ENCODE measurements around the gene TNIP3.
A peak's percentile ranks its signal among the peaks of the same experiment; 100 is the strongest.

The TNIP3 gene

DNA sequence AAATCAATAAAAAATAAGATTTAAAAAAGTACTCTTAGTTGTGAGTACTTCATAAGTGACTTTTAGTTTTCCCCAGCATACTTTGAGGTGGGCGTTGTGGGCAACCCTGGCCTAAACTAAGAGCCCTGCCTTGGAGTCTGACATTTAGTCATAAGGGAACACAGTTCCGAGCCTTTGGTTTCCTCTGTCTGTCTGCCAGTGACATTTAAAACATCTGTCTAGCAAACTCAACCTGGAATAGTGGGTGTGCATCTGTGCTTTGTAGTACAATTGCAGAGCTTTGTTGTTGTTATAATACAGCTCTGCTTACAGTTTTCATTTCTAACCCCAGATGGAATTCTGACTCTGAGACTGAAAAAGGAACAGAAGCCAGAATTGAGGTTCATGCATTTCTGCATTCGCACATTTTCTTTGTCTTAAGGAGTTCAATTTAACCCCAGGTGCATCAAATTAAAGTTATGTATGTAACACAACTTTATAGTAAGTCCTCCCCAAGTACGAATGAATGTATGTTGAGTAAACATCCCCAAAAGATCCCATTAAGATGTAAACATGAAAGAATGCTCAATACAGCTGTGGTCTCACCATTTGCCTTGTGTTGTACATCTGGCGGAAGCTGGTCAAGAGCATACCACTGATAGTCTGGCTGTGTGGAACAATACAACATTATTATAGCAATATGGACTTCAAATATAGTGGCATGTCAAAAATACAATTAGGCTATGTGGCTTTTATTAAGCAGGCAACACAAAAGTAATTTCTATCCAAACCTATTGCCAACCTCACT, 25.9 kb downstream of the TNIP3 start:
- DNase-seq (ENCODE audit: low read depth) = no peak

DNA sequence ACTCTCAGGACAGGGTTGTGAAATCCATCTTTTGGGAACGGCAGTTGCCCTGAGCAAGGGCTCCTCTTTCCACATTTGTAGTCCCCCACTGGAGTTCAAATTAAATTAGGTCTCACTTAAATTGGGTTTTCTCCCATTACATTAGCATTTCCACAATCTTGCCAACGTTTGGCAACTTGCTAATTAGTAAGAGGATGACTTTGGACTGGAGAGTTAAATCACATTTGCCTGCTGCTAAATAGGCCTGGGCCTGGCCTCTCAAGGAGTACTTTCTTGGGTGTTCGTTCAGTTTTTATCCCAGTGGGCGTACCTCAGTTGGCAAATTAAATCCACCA, 33.8 kb downstream of the TNIP3 start:
- no peak for DNase-seq (ENCODE audit: low read depth)

DNA sequence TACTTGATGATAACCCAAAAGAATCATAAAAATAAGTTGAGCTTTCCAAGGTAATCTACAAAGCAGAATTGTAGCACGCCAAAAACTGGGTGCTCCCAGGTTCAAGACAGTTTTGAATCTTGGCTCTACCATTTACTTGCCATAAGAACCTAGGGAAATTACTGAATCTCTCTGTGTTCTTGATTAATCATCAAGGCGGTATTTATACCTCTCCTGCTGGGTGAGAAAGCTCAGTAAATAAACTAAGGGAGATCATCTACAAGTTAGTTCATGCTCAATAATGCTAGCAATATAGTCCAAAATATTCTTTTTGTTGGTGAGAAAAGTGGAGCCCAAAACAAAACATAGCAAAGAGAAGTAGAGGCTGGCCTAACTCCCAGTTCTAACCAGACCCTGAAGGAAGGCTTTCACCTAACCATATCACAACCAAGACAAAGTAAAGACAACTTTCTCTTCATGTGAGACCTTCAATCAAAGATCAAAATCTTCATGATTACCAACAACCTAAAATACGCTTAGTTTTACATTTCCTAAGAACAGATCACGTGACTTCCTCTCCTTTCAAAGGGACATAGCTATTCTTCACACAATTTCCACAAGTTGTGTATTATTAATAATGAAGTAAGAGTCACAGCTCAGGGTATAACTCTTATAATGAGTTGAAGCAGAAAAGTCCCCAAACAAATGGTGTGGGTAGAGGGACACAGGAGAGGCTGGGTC, 34.4 kb downstream of the TNIP3 start:
- DNase-seq (ENCODE audit: low read depth) = no peak

DNA sequence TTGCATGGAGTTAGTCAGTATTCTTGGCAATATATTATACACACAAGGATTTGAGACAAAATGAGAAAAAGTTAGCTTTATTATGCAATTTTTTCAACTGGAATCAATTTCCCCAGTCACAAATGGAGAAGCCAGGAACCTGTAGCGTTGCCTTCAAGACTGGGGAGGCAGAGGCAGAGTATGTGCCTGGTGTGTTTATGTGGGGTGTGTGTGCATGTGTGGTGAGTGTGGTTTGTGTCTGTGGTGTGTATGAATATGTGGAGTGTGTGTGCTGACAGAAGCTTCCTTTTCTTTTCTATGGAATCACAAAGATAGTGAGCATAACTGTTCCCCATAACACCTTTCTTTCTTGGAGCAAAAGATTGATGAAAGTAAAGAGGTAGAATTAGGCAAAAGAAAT, 37.0 kb downstream of the TNIP3 start:
- no peak for DNase-seq (ENCODE audit: low read depth)

- DNase-seq (ENCODE audit: low read depth) = no peak
Measured at GRCh38 chr4:121126449-121127006, 37.6 kb downstream of the TNIP3 start.

DNA sequence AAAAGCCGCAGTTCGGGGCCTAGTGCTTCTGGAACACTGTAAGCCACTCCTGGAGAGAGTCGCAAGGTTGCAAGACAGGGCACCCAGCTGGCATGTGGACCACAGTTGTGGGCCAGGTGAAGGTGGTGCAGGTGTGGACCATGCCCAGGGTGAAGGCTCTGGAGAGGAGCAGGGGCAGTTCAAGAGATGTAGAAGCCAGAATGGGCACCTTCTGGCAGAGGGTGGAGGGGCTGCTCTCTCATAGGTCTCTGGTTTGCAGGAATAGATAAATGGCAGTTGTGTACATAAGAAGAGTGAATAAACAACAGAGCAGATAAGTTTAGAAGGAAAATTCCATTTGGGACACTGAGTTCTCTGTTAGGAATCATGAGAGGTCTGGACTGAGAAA, 38.6 kb downstream of the TNIP3 start:
- no peak for DNase-seq (ENCODE audit: low read depth)

DNA sequence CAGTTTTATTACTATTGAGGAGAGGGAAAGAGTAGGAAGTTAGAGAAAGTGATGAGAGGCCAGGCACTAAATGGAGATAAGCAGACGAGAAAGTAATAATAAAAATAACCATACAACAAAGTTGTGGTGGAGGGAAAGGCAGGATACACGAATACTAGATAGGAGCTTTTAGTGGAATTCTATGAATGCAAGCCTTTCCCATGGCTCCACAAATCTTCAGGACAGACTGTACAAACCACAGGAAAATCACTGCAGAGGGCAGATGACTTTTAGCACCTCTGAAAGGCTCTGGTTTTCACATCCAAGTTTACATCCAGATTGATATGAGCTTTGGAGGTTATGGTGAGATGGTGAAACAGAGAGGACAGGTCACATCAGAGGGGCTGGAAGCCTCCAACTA, 41.5 kb downstream of the TNIP3 start:
- DNase-seq (ENCODE audit: low read depth) = no peak

DNA sequence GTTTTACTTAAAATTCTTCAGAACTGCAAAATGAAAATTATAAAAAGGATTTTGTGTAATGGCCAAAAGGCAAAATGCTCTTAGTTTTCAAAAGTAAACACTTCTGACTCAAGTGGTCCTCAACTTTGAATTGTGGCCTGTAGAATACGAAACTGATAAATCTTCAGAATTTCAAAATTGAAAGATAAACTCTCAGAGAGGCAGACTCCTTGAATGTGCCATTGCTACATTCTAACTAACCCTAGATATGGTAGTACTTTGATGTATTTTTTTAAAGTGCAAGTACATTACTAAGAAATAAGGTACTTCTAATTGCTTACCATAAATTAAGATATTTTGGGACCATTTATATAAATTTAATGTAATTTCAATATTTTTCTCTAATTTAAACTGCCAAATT, 44.4 kb downstream of the TNIP3 start:
- DNase-seq (ENCODE audit: low read depth) = no peak

- DNase-seq (ENCODE audit: low read depth) = no peak
Measured at GRCh38 chr4:121118344-121118743, 45.8 kb downstream of the TNIP3 start.

- DNase-seq (ENCODE audit: low read depth) = no peak
Measured at GRCh38 chr4:121114756-121115155, 49.4 kb downstream of the TNIP3 start.

- DNase-seq (ENCODE audit: low read depth) = no peak
Measured at GRCh38 chr4:121112530-121112929, 51.6 kb downstream of the TNIP3 start.

DNA sequence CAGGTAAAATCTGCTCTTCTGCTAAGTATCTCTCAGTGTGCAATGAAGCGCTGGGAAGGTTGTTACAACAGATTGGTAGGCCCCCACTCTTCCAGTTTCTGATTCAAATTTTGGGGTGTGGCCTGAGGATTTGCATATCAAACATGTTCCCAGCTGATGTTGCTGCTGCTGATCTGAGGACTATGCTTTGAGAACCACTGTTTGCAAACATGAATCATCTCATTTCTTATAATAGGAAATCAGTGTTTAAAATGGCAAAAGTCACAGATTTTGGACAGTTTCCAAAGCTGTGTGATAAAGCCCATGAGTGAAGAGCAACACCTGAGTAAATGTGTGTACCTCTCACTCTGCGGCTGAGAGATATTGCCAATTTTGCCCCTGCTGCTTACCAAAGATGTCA, 55.6 kb downstream of the TNIP3 start:
- no peak for DNase-seq (ENCODE audit: low read depth)

DNA sequence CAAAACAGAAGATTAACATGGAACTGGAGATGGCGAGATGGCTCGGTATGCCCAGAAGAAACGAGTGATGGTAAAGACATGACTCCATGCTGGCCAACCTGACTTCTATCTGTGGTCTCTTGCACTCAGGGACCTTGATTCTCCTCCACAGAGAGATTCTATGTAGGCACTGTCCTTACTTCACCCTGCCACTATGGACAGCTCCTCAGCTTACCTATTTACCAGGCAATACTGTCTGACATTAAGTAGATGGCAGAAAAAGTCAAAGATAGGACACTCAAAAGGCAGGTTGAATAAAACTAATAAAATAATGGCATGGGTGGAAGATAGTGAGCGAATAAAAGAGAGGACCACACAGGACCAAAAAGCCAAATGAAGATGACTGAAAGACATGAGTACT, 56.6 kb downstream of the TNIP3 start:
- DNase-seq (ENCODE audit: low read depth) = no peak

DNA sequence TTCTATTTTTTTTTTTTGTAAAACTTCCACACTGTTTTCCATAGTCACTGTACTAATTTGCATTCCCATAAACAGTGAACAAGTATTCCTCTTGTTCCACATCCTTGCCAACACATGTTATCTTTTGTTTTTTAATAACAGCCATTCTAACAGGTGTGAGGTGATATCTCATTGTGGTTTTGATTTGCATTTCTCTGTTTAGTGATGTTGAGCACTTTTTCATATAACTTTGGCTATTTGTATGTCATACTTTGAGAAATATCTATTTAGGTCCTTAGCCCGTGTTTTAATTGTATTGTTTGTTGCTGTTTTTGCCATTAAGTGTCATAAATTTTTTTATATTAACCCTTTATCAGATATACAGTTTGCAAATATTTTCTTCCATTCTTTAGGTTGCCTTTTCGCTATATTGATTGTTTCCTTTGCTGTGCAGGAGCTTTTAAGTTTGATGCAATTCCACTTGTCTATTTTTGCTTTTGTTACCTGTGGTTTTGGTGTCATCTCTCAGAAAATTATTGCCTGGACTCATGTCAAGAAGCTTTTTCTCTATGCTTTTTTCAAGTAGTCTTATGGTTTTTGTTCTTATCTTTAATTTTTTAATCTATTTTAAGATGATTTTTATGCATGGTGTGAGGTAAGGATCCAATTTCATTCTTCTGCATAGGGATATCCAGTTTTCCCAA, 63.9 kb downstream of the TNIP3 start:
- DNase-seq (ENCODE audit: low read depth) = no peak

- no peak for DNase-seq (ENCODE audit: low read depth)
Measured at GRCh38 chr4:121098266-121098665, 65.9 kb downstream of the TNIP3 start.

DNA sequence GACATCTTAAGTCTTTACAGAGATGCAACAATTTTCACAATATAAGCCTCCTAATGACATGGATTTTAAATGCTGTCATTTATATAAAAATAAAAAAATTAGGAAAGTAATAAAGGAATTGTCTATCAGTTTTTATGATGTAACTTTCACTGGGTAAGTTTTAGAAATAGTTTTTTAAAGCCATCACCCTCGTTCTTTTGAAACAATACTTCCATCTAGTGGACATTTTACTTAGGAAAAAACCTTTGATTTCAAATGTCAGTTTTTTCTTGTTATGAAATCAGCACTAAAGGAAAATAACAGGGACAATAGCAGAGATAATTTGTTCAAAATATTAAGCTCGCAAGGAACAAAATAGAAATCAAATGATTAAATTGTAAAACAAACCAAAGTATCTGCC, 67.5 kb downstream of the TNIP3 start:
- peak; percentile 18 for DNase-seq (ENCODE audit: low read depth)

GRCh38 chr4:121096191-121096590, 67.9 kb downstream of the TNIP3 start:
- no peak for DNase-seq (ENCODE audit: low read depth)

DNA sequence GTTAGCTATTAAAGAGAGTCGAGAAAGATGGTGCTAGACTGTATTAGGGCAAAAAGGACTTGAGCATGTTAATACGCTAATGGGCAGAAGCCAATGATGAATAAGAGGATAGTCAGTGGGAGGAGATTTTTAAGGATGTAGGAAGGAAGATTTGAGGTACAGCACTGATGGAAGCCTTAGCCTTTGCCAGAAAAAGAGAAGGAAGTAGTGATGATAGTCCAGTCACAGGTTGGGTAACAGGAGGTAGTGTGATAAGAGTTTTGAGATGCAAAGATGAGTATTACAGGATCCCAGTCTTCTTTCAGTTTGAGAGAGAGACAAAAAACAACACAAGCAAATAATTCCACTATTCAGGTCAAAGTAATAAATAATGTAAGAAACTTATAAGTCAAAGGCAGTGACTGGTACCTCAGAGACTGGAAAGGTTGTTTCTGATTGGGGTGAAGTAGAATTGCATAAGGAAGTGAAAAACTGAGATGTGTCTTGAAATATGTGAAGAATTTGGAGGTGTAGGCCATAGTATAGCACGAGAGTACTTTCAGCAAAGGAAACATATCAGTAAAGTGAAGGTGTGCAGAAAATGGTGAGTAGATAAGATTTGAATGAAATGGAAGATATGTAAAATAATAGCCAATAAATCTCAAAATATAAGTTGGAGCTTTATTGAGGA, 69.7 kb downstream of the TNIP3 start:
- no peak for DNase-seq (ENCODE audit: low read depth)

DNA sequence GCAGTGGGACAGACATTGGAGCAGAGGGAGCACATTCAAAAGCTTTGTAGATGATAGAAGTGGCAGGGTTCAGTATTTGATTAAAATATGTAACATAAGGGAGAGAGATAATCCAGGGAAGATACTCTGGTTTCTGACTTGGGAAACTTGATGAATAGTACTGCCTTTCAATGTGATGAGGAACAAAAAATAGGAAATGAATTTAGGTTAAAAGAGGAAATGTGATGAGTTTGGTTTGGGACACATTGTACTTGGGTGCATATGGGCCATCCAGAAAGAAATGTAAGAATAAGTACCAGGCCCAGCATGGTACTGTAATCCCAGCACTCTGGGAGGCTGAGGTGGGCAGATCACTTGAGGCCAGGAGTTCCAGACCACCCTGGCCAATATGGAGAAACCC, 70.9 kb downstream of the TNIP3 start:
- no peak for DNase-seq (ENCODE audit: low read depth)

DNA sequence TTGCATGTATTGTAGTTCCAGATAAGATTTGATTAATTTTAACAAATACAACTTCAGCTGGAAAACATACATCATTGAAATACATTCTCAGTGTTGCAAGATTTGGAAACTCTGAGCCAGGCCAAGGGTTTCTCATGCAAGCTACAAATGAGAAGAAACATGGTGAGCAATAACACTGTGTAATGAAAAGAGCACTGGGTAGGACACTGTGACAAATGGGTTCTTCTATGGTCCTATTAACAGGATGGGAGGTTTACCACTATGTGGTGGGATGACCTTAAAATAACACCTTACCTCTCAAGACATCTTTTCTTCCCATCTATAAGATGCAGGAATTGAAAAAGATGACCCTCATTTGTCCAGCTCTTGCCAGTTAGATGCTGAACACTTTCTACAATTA, 72.2 kb downstream of the TNIP3 start:
- DNase-seq (ENCODE audit: low read depth) = no peak

GRCh38 chr4:121088867-121089266, 75.3 kb downstream of the TNIP3 start:
- no peak for DNase-seq (ENCODE audit: low read depth)

All from GM04504 (cell line).